HK-2 (cell line): ENCODE measurements around the gene PDE7B.
"Not testable (repeated sequence)": the region's sequence is repeated elsewhere in the genome, so short reads cannot be mapped to it uniquely, and the experiment has no call there.

Experiments
- DNase-seq: peaks from one replicate; pipeline ENCODE4 v3.0.0-alpha.2; 2018; ENCODE audit not compliant: unreplicated experiment

Gene PDE7B

DNA sequence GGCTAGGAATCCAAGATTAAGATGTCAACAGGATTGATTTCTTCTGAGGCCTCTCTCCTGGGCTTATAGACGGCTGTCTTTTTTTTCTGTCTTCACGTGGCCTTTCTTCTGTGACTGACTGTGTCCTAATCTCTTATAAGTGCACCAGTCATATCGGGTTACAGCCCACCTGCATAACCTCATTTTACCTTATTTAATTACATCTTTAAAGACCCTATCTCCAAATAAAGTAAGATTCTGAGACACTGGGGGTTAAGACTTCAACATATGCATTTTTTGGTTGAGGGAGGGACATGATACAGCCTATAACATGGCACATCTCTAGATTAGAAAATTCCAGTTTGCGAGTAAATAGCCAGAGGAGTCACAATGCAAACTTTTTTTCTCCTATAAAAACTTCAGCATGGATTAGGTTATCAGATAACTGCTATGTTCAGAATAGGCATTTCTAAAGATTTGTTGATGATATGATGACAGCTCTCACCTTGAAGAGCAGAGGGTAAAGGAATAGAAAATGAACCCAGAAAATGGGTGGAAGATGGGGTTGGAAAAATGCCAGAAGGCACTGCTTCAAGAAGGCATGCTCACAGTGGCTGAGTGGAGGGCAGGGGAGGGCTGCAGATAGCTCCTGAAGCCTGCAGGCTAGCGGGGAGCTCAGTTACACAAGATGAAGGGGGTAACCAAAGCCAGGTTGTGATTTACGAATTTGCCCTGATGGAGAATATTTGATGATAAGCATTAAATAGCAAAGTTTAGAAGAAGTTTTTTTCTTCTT, 8.7 kb upstream of the PDE7B start:
- DNase-seq: no peak

DNA sequence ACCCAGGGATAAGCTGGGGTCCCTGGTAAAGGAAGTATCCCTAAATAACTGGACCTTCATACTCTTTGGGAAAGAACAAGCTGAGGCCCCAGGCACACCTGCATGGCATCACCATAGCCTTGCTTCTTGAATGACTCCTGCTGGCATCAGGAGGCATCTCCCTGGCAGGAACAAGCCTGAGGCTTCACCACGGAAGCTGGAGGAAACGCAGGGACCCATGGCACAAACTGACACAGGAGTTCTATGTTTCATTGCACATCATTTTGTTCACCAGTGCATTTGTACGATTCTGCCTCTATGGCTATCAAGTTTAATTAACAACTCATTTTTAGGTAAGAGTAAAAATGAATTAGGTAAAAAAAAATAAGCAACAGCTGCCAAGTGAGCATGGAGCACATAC, 619 bp upstream of the PDE7B start:
- DNase-seq: no peak

GRCh38 chr6:135852746-135853145, 1.2 kb downstream of the PDE7B start:
- DNase-seq: no peak

- DNase-seq: no peak
These were observed 1.7 kb downstream of the PDE7B start for GRCh38 chr6:135853227-135853626.

- no peak for DNase-seq
These were observed 2.5 kb downstream of the PDE7B start for GRCh38 chr6:135853986-135854385.

DNA sequence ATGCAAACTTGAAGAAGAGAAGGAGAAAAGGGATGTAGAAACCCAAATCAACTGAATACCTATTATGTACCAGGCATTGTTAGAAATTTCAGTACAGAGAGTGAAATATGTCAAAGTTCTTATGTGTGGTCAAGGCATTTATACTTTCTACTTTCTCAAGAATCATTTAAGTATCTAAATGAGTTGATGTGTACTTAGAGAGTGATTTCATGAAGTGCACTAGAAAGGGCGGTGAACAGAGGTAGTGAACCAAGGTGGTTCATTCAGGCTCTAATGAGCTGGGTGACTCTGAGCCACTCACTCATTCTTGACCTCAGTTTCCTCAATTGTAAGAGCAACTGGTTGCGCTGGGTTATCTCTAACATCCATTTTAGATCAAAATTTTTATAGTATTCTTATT, 3.3 kb downstream of the PDE7B start:
- no peak for DNase-seq

- DNase-seq: no peak
These were observed 7.4 kb downstream of the PDE7B start for GRCh38 chr6:135858931-135859330.

- DNase-seq: no peak
These were observed 8.9 kb downstream of the PDE7B start for GRCh38 chr6:135860361-135860760.

GRCh38 chr6:135861189-135861588, 9.7 kb downstream of the PDE7B start:
- no peak for DNase-seq

DNA sequence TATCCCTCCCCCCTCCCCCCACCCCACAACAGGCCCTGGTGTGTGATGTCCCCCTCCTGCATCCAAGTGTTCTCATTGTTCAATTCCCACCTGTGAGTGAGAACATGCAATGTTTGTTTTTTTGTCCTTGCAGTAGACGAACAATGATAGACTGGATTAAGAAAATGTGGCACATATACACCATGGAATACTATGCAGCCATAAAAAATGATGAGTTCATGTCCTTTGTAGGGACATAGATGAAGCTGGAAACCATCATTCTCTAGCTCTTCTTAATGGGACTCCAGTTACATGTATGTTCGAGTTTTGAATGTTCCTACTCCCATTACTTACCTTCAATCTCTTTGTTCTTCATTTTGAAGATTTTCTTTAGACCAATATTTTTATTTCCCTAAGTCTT, 13.4 kb downstream of the PDE7B start:
- not testable (repeated sequence) for DNase-seq

- DNase-seq: no peak
These were observed 15.1 kb downstream of the PDE7B start for GRCh38 chr6:135866445-135867123.

- no peak for DNase-seq
These were observed 15.8 kb downstream of the PDE7B start for GRCh38 chr6:135867332-135867731.

DNA sequence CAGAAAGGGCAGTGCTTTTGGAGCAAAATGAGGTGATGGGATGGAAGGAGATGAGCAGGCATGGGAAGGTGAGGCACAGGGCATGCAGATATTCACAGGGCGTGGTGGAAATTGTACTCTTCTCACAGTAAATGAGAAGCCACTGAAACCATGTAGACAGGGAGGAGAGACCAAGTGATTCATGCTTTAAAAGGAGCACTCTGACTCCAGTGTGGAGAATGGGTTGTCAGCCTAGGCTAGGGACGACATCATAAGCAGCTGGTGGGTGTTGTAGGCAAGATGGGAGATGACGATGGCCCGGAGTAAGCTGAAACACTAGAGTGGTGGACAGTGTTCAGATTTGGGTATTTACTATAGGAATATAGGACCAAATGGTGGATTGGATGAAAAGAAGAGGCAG, 18.4 kb downstream of the PDE7B start:
- DNase-seq: no peak

DNA sequence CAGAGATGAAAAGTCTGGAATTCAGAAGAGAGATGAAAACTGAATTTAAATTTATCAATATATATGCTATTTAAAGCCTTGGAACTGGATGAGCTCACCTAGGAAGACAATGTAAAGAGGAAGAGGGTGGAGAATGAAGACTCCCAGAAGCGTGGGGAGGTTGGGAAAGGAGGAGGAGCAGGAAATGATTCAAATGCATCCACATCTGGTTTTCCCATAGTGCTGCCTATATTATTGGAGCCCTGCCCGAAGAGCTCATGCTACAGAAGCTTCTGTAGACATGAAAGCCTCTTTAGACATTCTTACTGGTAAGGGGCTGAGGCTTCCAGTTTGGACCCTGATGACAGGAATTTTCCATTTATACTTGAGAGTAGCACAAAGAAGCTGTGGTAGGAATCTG, 19.2 kb downstream of the PDE7B start:
- DNase-seq: no peak

DNA sequence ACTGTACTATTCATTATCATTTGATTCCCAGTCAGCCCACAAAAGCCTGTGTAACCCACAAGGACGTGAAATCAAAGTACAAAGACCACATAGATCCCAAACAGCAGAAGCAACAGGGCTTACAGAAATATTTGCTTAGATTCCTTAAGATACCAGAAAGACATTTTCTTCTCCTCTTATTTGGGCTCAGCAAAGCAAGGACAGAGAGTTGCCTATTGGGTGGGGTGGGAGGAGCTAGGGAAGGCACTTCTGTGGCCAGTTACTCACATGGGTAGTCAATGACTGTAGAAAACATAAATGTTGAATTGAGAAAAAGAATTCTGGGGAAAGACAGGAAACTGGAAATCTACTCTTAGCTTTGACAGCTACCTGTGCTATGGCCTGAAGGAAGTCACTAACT, 19.8 kb downstream of the PDE7B start:
- peak; percentile 24 for DNase-seq

GRCh38 chr6:135871878-135872277, 20.4 kb downstream of the PDE7B start:
- no peak for DNase-seq

DNA sequence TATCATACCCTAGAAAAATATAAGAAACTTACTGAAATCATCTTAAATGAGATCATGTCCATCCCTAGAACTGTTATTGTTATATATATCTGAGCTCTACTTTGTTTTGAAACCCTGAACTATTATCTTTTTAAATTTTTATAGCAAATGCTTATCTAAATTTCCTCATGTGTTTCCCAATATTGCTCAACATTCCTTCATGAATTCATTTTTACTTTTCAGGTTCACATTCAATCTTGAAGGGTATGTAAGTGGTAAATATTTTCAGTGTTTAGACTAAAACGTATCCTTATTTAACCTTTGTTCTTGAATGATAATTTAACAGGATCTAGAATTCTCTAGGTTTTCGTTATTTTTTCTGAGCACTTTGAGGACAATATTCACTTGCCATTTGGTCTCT, 23.9 kb downstream of the PDE7B start:
- DNase-seq: no peak

DNA sequence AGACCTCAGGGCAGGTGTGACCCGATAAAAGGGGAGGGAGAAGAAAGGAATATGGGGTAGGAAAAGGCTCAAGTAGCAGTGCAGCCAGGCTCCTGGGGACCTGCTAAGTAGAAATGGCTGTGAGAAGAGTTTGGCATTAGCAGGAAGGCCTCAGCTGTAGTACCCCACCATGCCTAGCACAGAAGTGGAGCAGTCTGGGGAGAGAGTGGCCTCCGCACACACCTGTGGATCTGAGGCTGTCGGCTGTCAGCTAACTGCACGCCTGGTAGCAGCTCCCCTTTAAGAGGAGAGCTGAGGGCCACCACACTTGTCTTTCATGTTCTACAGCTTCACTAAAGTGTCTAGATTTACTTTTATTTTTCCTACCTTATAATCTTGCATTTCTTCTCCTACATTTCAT, 24.6 kb downstream of the PDE7B start:
- no peak for DNase-seq

- no peak for DNase-seq
These were observed 26.2 kb downstream of the PDE7B start for GRCh38 chr6:135877666-135878065.

DNA sequence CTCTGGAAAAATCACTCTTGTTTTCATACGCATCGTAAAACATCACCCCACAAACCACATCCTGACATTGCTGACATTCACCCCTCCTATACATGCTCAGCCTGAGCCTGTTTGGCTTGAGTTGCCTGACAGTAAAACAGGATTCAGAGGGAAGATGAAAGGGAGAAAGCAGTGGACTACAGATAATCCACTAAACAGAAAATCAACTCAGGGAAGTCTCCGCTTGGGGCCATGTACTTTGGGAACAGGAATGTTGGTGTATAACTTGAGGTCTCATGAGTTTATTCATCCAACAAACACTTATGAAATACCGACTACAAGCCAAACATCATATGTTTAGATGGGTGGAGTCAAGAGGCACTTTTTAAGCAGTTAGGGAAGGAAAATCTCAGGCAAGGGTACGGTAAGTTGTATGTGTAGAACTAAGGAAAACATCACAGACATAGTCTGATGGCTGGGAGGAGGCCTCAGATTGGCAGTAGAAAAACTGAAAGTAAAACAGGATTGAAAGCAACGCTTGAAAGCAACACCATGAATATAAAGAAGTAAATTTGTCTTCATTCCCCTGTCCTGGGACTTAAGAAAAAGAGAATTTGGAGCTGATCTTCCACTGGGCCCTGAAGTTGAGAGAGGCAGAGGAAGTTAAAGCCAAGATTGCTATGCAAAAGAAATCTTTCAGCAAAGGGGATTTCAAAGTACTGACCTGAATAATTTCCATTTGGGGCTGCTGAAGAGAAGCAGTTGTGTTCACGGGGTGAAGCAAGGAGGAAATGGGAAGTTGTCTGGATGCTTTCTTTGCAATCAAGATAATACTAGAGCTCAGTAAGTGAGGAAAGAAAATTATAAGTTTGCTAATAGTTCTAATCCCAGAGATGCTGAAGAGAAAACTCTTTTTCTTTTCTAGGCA, 28.8 kb downstream of the PDE7B start:
- DNase-seq: peak; percentile 20

- no peak for DNase-seq
These were observed 31.5 kb downstream of the PDE7B start for GRCh38 chr6:135883045-135883444.

GRCh38 chr6:135883536-135883935, 32.0 kb downstream of the PDE7B start:
- no peak for DNase-seq

DNA sequence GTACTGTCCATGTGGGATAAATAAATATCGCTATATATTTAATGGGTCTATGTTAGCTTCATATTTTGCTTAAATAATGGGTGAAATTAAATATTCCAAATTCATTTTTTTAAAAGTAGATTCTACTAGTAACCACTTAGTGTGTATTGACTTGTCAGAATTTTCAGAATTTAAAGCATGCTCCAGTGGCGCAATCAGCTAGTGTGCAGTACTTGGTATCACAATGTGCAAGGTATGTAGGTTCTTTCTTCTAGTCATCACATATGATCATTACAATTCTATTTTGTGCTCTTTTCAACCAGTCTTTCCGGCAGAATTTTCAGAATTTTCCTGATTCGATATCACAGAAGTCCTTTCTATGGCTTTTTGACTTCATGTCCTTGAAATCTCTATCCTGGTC, 32.6 kb downstream of the PDE7B start:
- no peak for DNase-seq
